HepG2 (cell line): ENCODE measurements around the gene CD9. TPM values are rescaled to one million over a fixed set of nuclear protein-coding genes. Genes with fewer than 3 reads are reported as not detected.

Experiments
- ATAC-seq: fragments of 200-7000 bp; cut with Tn5 transposase; 3 replicates; pipeline ENCODE4 v1.9.1; 2020; ENCODE audit warnings: mild to moderate bottlenecking, moderate library complexity
- BruUV-seq: library from RNA; stranded (reverse); fragments of 400-500 nt; replicated peaks from 2 replicates; lab custom pipeline; 2021; lab: Mats Ljungman, UMichigan
- CTCF ChIA-PET: fragments of 300-600 bp; formaldehyde crosslinking; extraction: SDS; loops from one replicate; lab custom pipeline; 2021; ENCODE audit warnings: low total read pairs, inconsistent platforms, low intra/inter-chr PET ratio; lab: Yijun Ruan, JAX
- POLR2A ChIA-PET: fragments of 350-600 bp; sonication (Branson Sonifier 250); formaldehyde crosslinking; loops from one replicate; lab custom pipeline; 2020; ENCODE audit warnings: antibody characterized with exemption, inconsistent platforms; lab: Yijun Ruan, JAX
- DNase-seq: peaks from one replicate; pipeline ENCODE4 v3.0.0-alpha.2; 2015; ENCODE audit warnings: low spot score
- FAIRE-seq: peaks from 3 replicates; lab custom pipeline; 2011; peaks lifted over from hg19 to GRCh38; lab: Jason Lieb, UNC
- H2AFZ ChIP-seq: one replicate; pipeline ENCODE4 v1.6.1; 2011; ENCODE audit warnings: low read length, inconsistent platforms
- H3K27ac ChIP-seq: fragments of 300-600 bp; 3 replicates; pipeline ENCODE4 v1.8.0; 2011; ENCODE audit warnings: mixed run types, mild to moderate bottlenecking, mixed read lengths, low read length, inconsistent platforms; ENCODE audit not compliant: insufficient read depth; ENCODE audit errors: extremely low read length
- H3K27me3 ChIP-seq, 2 experiments: fragments of 200-600 bp in 1 of 2; 2 replicates in 1 of 2; 3 replicates in 1 of 2; pipeline versions ENCODE4 v1.6.0 to v1.8.0; 2011; ENCODE audit warnings: low read length in 2 of 2, mild to moderate bottlenecking in 2 of 2, moderate library complexity in 2 of 2, inconsistent platforms in 1 of 2; ENCODE audit not compliant: insufficient read depth in 2 of 2, control insufficient read depth in 1 of 2
- H3K36me3 ChIP-seq, 2 experiments: fragments of 200-600 bp in 1 of 2; replicated peaks in 1 of 2; 2 replicates in 1 of 2; 3 replicates in 1 of 2; pipeline versions ENCODE4 v1.5.1 to v1.8.0; 2011; ENCODE audit warnings: low read length in 2 of 2, inconsistent platforms in 1 of 2; ENCODE audit not compliant: insufficient read depth in 2 of 2, control insufficient read depth in 1 of 2
- H3K4me1 ChIP-seq: 2 replicates; pipeline ENCODE4 v1.5.1; 2012; ENCODE audit warnings: low read length, inconsistent platforms; ENCODE audit not compliant: insufficient read depth
- H3K4me2 ChIP-seq: 2 replicates; pipeline ENCODE4 v1.6.0; 2011; ENCODE audit warnings: low read depth, low read length, inconsistent platforms
- H3K4me3 ChIP-seq, 3 experiments: fragments of 200-600 bp in 1 of 3; sonication (generic), shearing (Covaris generic) in 1 of 3; replicated peaks in 1 of 3; 2 replicates each; pipeline ENCODE4 v1.5.1; 2011 to 2016; ENCODE audit warnings: low read length in 3 of 3, inconsistent platforms in 2 of 3, low read depth in 2 of 3, mild to moderate bottlenecking in 2 of 3, control low read depth in 1 of 3, mixed read lengths in 1 of 3; ENCODE audit not compliant: insufficient read depth in 1 of 3
- H3K79me2 ChIP-seq: one replicate; pipeline ENCODE4 v1.6.1; 2011; ENCODE audit warnings: low read length, inconsistent platforms; ENCODE audit not compliant: insufficient read depth
- H3K9ac ChIP-seq: 2 replicates; pipeline ENCODE4 v1.6.0; 2011; ENCODE audit warnings: mild to moderate bottlenecking, low read depth, low read length, inconsistent platforms; ENCODE audit not compliant: insufficient read depth
- H3K9me3 ChIP-seq: 2 replicates; pipeline ENCODE4 v1.5.1; 2012; ENCODE audit warnings: mild to moderate bottlenecking, low read length
- H4K20me1 ChIP-seq: 2 replicates; pipeline ENCODE4 v1.6.0; 2011; ENCODE audit warnings: inconsistent platforms, mild to moderate bottlenecking, low read length, moderate library complexity; ENCODE audit not compliant: insufficient read depth
- EEA1 ChIP-seq: sonication (generic); formaldehyde crosslinking; IDR thresholded peaks from 2 replicates; pipeline ENCODE4 v1.5.1; 2020; ENCODE audit warnings: mild to moderate bottlenecking, missing genetic modification reagents, borderline replicate concordance
- GATA4 ChIP-seq: sonication (generic); IDR thresholded peaks from 2 replicates; pipeline ENCODE4 v1.6.1; 2016; ENCODE audit warnings: antibody characterized with exemption, low read depth, borderline replicate concordance
- IRF2 ChIP-seq: IDR thresholded peaks from 2 replicates; pipeline ENCODE4 v1.6.1; 2018; ENCODE audit warnings: missing genetic modification reagents, missing compliant biosample characterization
- NFE2L2 ChIP-seq: fragments of 150-350 bp; IDR thresholded peaks from 2 replicates; pipeline ENCODE4 v1.6.1; 2014; ENCODE audit warnings: low read length
- POGZ ChIP-seq: sonication (generic); formaldehyde crosslinking; IDR thresholded peaks from 2 replicates; pipeline ENCODE4 v1.4.0; 2020; ENCODE audit warnings: mild to moderate bottlenecking, missing genetic modification reagents
- TBL1XR1 ChIP-seq: fragments of 150-350 bp; IDR thresholded peaks from 2 replicates; pipeline ENCODE4 v1.6.1; 2014; ENCODE audit warnings: borderline replicate concordance, low read length; ENCODE audit not compliant: partially characterized antibody
- ZFP37 ChIP-seq: sonication (generic); formaldehyde crosslinking; IDR thresholded peaks from 2 replicates; pipeline ENCODE4 v1.4.0; 2020; ENCODE audit warnings: missing genetic modification reagents, borderline replicate concordance
- ZNF180 ChIP-seq: sonication (generic); formaldehyde crosslinking; IDR thresholded peaks from 2 replicates; pipeline ENCODE4 v1.4.0; 2020; ENCODE audit warnings: low read depth, missing genetic modification reagents, borderline replicate concordance
- ZNF20 ChIP-seq: sonication (generic); formaldehyde crosslinking; IDR thresholded peaks from 2 replicates; pipeline ENCODE4 v1.4.0; 2020; ENCODE audit warnings: mild to moderate bottlenecking, moderate library complexity, missing genetic modification reagents
- ZNF33A ChIP-seq: sonication (generic); formaldehyde crosslinking; IDR thresholded peaks from 2 replicates; pipeline ENCODE4 v1.5.1; 2020; ENCODE audit warnings: missing genetic modification reagents, mild to moderate bottlenecking, moderate library complexity, borderline replicate concordance
- WGBS: methylation state at CpG from one replicate; pipeline ENCODE4 v1.1.6; 2017; ENCODE audit warnings: low lambda C conversion rate; 5-methylcytosine and 5-hydroxymethylcytosine counted together
- in situ Hi-C: cut with HindIII; loops from 2 replicates; pipeline ENCODE4 v1.10.0; 2017; ENCODE audit warnings: low pct_unique_long_range_greater_than_20kb; ENCODE audit not compliant: extremely low pct_ligation_motif_present
- intact Hi-C: fragments of 100-400 bp; cut with micrococcal nuclease; formaldehyde crosslinking; loops from one replicate; pipeline ENCODE4 v1.10.0; 2022; ENCODE audit not compliant: unreplicated experiment
- polyA plus RNA-seq, 8 experiments: library from polyadenylated mRNA; depleted of rRNA in 3 of 8; stranded (reverse) in 7 of 8; unstranded in 1 of 8; fragments of >200 nt; fragmentation: Illumina TruSeq in 4 of 8; extraction: Trizol in 4 of 8; gene quantifications; 2 replicates each; pipeline versions ENCODE4 v1.2.1 to v1.2.3, GENCODE V29; 2011 to 2016; ENCODE audit warnings: low read depth in 4 of 8, missing spikeins in 1 of 8, mixed read lengths in 1 of 8; ENCODE audit not compliant: insufficient read depth in 1 of 8
- total RNA-seq, 5 experiments: library from RNA; depleted of rRNA; stranded (reverse); fragments of >200 nt; fragmentation: Illumina TruSeq; extraction: Trizol; gene quantifications; 2 replicates each; pipeline ENCODE4 v1.2.3, GENCODE V29; 2016; ENCODE audit warnings: low read depth in 1 of 5
- TF ChIP-seq, protein P1 (sequence below): IDR thresholded peaks from 2 replicates; pipeline ENCODE4 v1.6.1; 2018; ENCODE audit warnings: missing genetic modification reagents
- TF ChIP-seq, protein P2 (sequence below): sonication (generic); formaldehyde crosslinking; IDR thresholded peaks from 2 replicates; pipeline ENCODE4 v1.4.0; 2020; ENCODE audit warnings: missing genetic modification reagents
- TF ChIP-seq, protein P3 (sequence below): sonication (generic); formaldehyde crosslinking; IDR thresholded peaks from 2 replicates; pipeline ENCODE4 v1.5.1; 2020; ENCODE audit warnings: mild to moderate bottlenecking, missing genetic modification reagents, borderline replicate concordance
- TF ChIP-seq, protein P4 (sequence below): sonication (generic); formaldehyde crosslinking; IDR thresholded peaks from 2 replicates; pipeline ENCODE4 v1.8.0; 2023; ENCODE audit warnings: mild to moderate bottlenecking, missing genetic modification reagents
- TF ChIP-seq, protein P5 (sequence below): sonication (generic); formaldehyde crosslinking; IDR thresholded peaks from 2 replicates; pipeline ENCODE4 v1.4.0; 2020; ENCODE audit warnings: missing genetic modification reagents

Gene CD9
- total and polyA plus RNA-seq, 2 of the 13 experiments (the other 11 are each of a cell fraction or from before 2014, with no cell fraction given), result 5.8 to 38.3 TPM

DNA sequence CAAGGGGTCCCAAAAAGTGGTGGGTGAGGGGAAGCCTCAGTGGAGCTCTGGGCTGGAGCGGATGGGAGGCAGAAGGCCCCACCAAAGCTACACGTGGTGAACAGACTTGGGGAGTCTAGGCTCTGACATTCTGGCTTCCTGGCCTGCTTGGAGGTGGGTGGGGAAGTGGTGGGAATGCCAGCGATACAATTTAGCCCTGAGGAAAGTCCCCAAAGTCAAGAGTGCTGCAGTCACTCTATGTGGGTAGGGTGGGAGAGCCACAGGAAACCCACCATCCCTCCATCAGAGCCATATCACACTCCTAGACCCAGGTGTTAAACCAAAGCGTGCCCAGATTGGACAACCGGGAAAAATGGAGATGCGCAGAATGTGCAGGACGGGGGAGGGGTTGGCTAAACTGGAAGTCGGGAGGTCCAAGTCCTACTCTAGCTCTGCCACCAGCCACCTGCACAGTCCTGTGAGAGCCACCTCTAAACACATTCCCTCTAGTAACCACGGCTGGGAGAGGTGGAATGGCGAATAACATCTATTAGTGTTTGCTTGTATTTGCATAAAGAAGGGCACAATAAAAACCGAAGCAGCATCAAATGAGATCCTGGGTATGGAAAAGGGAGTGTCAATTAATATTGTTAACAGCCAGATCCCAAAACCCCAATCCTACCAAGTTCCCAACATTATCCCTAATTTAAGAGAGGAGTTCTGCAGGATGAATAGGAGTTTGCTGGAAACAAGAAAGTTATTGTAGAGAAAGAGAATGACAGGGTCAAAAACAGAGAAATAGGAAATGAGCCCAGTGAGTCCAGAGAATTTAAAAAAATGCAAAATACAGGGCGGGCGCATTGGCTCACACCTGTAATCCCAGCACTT, 14.0 kb upstream of the CD9 start:
- 77% methylated on average over 13 of the region's 13 CpGs for WGBS
- ChIA-PET CTCF (no interaction called here), POLR2A (no interaction called here)
- intact Hi-C loops, result no loop called here
- FAIRE-seq (no peak), ATAC-seq (no peak), DNase-seq (no peak)
- no peaks in the 10 kb centered on the region; a peak in 1 of 5 replicates for H3K27me3 ChIP-seq
- BruUV-seq, result no TSS peak
- H3K36me3 ChIP-seq, result no peaks in the 10 kb centered on the region
- no peak overlapping the region for H3K4me3 ChIP-seq
- no peaks in the 10 kb centered on the region for H3K9me3 ChIP-seq
- in situ Hi-C loops, result no loop called here
- peaks cover 4% of the 10 kb centered on the region for H3K79me2 ChIP-seq
- no peak overlapping the region for H3K9ac ChIP-seq
- no peaks in the 10 kb centered on the region for H4K20me1 ChIP-seq
- H3K4me2 ChIP-seq, result no peak overlapping the region
- H3K4me1 ChIP-seq, result peaks cover 48% of the 10 kb centered on the region
- no peak overlapping the region for H2AFZ ChIP-seq
- no peak overlapping the region for H3K27ac ChIP-seq
- TF ChIP-seq EEA1, result no peak
- no peak for TF ChIP-seq ZNF180 (CRISPR knock-in tag)
- TF ChIP-seq IRF2 (CRISPR knock-in tag), result no peak
- TF ChIP-seq, protein P1, sequence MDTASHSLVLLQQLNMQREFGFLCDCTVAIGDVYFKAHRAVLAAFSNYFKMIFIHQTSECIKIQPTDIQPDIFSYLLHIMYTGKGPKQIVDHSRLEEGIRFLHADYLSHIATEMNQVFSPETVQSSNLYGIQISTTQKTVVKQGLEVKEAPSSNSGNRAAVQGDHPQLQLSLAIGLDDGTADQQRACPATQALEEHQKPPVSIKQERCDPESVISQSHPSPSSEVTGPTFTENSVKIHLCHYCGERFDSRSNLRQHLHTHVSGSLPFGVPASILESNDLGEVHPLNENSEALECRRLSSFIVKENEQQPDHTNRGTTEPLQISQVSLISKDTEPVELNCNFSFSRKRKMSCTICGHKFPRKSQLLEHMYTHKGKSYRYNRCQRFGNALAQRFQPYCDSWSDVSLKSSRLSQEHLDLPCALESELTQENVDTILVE (CRISPR knock-in tag), result no peak
- no peak for TF ChIP-seq ZNF33A (CRISPR knock-in tag)
- TF ChIP-seq TBL1XR1, result no peak
- TF ChIP-seq NFE2L2, result no peak
- TF ChIP-seq, protein P2, sequence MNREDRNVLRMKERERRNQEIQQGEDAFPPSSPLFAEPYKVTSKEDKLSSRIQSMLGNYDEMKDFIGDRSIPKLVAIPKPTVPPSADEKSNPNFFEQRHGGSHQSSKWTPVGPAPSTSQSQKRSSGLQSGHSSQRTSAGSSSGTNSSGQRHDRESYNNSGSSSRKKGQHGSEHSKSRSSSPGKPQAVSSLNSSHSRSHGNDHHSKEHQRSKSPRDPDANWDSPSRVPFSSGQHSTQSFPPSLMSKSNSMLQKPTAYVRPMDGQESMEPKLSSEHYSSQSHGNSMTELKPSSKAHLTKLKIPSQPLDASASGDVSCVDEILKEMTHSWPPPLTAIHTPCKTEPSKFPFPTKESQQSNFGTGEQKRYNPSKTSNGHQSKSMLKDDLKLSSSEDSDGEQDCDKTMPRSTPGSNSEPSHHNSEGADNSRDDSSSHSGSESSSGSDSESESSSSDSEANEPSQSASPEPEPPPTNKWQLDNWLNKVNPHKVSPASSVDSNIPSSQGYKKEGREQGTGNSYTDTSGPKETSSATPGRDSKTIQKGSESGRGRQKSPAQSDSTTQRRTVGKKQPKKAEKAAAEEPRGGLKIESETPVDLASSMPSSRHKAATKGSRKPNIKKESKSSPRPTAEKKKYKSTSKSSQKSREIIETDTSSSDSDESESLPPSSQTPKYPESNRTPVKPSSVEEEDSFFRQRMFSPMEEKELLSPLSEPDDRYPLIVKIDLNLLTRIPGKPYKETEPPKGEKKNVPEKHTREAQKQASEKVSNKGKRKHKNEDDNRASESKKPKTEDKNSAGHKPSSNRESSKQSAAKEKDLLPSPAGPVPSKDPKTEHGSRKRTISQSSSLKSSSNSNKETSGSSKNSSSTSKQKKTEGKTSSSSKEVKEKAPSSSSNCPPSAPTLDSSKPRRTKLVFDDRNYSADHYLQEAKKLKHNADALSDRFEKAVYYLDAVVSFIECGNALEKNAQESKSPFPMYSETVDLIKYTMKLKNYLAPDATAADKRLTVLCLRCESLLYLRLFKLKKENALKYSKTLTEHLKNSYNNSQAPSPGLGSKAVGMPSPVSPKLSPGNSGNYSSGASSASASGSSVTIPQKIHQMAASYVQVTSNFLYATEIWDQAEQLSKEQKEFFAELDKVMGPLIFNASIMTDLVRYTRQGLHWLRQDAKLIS (CRISPR knock-in tag), result no peak
- TF ChIP-seq, protein P3, sequence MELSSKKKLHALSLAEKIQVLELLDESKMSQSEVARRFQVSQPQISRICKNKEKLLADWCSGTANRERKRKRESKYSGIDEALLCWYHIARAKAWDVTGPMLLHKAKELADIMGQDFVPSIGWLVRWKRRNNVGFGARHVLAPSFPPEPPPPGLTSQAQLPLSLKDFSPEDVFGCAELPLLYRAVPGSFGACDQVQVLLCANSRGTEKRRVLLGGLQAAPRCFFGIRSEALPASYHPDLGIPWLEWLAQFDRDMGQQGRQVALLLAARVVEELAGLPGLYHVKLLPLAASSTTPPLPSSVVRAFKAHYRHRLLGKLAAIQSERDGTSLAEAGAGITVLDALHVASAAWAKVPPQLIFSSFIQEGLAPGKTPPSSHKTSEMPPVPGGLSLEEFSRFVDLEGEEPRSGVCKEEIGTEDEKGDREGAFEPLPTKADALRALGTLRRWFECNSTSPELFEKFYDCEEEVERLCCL (CRISPR knock-in tag), result no peak
- TF ChIP-seq ZFP37 (CRISPR knock-in tag), result no peak
- no peak for TF ChIP-seq POGZ (CRISPR knock-in tag)
- TF ChIP-seq, protein P4, sequence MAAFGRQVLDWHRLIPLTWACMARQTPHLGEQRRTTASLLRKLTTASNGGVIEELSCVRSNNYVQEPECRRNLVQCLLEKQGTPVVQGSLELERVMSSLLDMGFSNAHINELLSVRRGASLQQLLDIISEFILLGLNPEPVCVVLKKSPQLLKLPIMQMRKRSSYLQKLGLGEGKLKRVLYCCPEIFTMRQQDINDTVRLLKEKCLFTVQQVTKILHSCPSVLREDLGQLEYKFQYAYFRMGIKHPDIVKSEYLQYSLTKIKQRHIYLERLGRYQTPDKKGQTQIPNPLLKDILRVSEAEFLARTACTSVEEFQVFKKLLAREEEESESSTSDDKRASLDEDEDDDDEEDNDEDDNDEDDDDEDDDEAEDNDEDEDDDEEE (CRISPR knock-in tag), result no peak
- no peak for TF ChIP-seq GATA4
- TF ChIP-seq ZNF20 (CRISPR knock-in tag), result no peak
- TF ChIP-seq, protein P5, sequence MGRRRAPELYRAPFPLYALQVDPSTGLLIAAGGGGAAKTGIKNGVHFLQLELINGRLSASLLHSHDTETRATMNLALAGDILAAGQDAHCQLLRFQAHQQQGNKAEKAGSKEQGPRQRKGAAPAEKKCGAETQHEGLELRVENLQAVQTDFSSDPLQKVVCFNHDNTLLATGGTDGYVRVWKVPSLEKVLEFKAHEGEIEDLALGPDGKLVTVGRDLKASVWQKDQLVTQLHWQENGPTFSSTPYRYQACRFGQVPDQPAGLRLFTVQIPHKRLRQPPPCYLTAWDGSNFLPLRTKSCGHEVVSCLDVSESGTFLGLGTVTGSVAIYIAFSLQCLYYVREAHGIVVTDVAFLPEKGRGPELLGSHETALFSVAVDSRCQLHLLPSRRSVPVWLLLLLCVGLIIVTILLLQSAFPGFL (CRISPR knock-in tag), result no peak
